Measurements from ENCODE around the gene FREY1. TPM values are rescaled to one million over a fixed set of nuclear protein-coding genes. Genes with fewer than 3 reads are reported as not detected.
"Not testable (repeated sequence)": the region's sequence is repeated elsewhere in the genome, so short reads cannot be mapped to it uniquely, and the experiment has no call there.

Gene FREY1
- total RNA-seq, 2 experiments from 2014 or later, result 0.32 to 0.76 TPM

GRCh38 chr11:45906096-45906682 lies 882 bp downstream of the FREY1 start:
- no peaks in the 10 kb centered on the region for H3K9me3 Mint-ChIP-seq
- intact Hi-C loops (cut with micrococcal nuclease), result no loop called here
- peak; percentile 18 for DNase-seq
- H3K4me3 Mint-ChIP-seq, result no peak overlapping the region
- peaks cover 6% of the 10 kb centered on the region for H3K4me1 Mint-ChIP-seq (ENCODE audit: low read depth)
- no peaks in the 10 kb centered on the region for H3K36me3 Mint-ChIP-seq (ENCODE audit: low read depth)
- CTCF ChIA-PET, result no interaction called here
- no peak overlapping the region for H3K27ac Mint-ChIP-seq
- H3K27me3 Mint-ChIP-seq (ENCODE audit: low read depth), result peaks cover 2% of the 10 kb centered on the region

GRCh38 chr11:45905576-45905975 lies 1.5 kb downstream of the FREY1 start:
- intact Hi-C loops (cut with micrococcal nuclease); CTCF ChIA-PET: not testable (repeated sequence)

GRCh38 chr11:45905095-45905494 lies 2.0 kb downstream of the FREY1 start:
- CTCF ChIA-PET, result no interaction called here
- Mint-ChIP-seq H3K4me1 (ENCODE audit: low read depth) (peaks cover 8% of the 10 kb centered on the region), H3K36me3 (ENCODE audit: low read depth) (no peaks in the 10 kb centered on the region), H3K27ac (no peak overlapping the region), H3K9me3 (no peaks in the 10 kb centered on the region), H3K27me3 (ENCODE audit: low read depth) (peaks cover 7% of the 10 kb centered on the region), H3K4me3 (no peak overlapping the region)
- intact Hi-C loops (cut with micrococcal nuclease), result no loop called here
- no peak for DNase-seq

More at GRCh38 chr11:45905576-45905975, 1.5 kb downstream of the FREY1 start:
- H3K36me3 Mint-ChIP-seq (ENCODE audit: low read depth); H3K4me3 Mint-ChIP-seq; H3K27ac Mint-ChIP-seq; H3K9me3 Mint-ChIP-seq; H3K27me3 Mint-ChIP-seq (ENCODE audit: low read depth); H3K4me1 Mint-ChIP-seq (ENCODE audit: low read depth); DNase-seq: not testable (repeated sequence)

- Mint-ChIP-seq H3K4me1 (ENCODE audit: low read depth) (peaks cover 8% of the 10 kb centered on the region), H3K9me3 (no peaks in the 10 kb centered on the region)
- intact Hi-C loops (cut with micrococcal nuclease), result no loop called here
These were observed 2.7 kb downstream of the FREY1 start for GRCh38 chr11:45904309-45904915.

GRCh38 chr11:45902452-45903380 lies 4.4 kb downstream of the FREY1 start:
- peaks cover 8% of the 10 kb centered on the region for H3K4me1 Mint-ChIP-seq (ENCODE audit: low read depth)
- intact Hi-C loops (cut with micrococcal nuclease), result no loop called here
- H3K27me3 Mint-ChIP-seq (ENCODE audit: low read depth), result peaks cover 19% of the 10 kb centered on the region
- H3K36me3 Mint-ChIP-seq (ENCODE audit: low read depth), result no peaks in the 10 kb centered on the region
- no peak overlapping the region for H3K27ac Mint-ChIP-seq
- CTCF ChIA-PET, result no interaction called here
- no peak for DNase-seq
- no peak overlapping the region for H3K4me3 Mint-ChIP-seq
- no peaks in the 10 kb centered on the region for H3K9me3 Mint-ChIP-seq

More at GRCh38 chr11:45904309-45904915, 2.7 kb downstream of the FREY1 start:
- H3K27me3 Mint-ChIP-seq (ENCODE audit: low read depth), result peaks cover 8% of the 10 kb centered on the region
- no peaks in the 10 kb centered on the region for H3K36me3 Mint-ChIP-seq (ENCODE audit: low read depth)
- DNase-seq, result no peak
- H3K4me3 Mint-ChIP-seq, result no peak overlapping the region
- no peak overlapping the region for H3K27ac Mint-ChIP-seq
- CTCF ChIA-PET, result no interaction called here

- Mint-ChIP-seq H3K4me3 (no peak overlapping the region), H3K27me3 (ENCODE audit: low read depth) (peaks cover 27% of the 10 kb centered on the region), H3K27ac (no peak overlapping the region)
These were observed 5.4 kb downstream of the FREY1 start for GRCh38 chr11:45901626-45902025.

GRCh38 chr11:45900916-45901617 lies 6.0 kb downstream of the FREY1 start:
- Mint-ChIP-seq H3K36me3 (ENCODE audit: low read depth) (no peaks in the 10 kb centered on the region), H3K9me3 (no peaks in the 10 kb centered on the region), H3K4me3 (no peak overlapping the region), H3K27me3 (ENCODE audit: low read depth) (peaks cover 27% of the 10 kb centered on the region), H3K27ac (no peak overlapping the region), H3K4me1 (ENCODE audit: low read depth) (peaks cover 5% of the 10 kb centered on the region)
- intact Hi-C loops (cut with micrococcal nuclease), result no loop called here
- CTCF ChIA-PET, result no interaction called here
- DNase-seq, result no peak

More at GRCh38 chr11:45901626-45902025, 5.4 kb downstream of the FREY1 start:
- H3K9me3 Mint-ChIP-seq, result no peaks in the 10 kb centered on the region
- peaks cover 8% of the 10 kb centered on the region for H3K4me1 Mint-ChIP-seq (ENCODE audit: low read depth)
- no peak for DNase-seq
- CTCF ChIA-PET, result no interaction called here
- no peaks in the 10 kb centered on the region for H3K36me3 Mint-ChIP-seq (ENCODE audit: low read depth)
- intact Hi-C loops (cut with micrococcal nuclease), result no loop called here

GRCh38 chr11:45900175-45900800 lies 6.8 kb downstream of the FREY1 start:
- H3K27ac Mint-ChIP-seq; intact Hi-C loops (cut with micrococcal nuclease); CTCF ChIA-PET: not testable (repeated sequence)

GRCh38 chr11:45899448-45900174 lies 7.5 kb downstream of the FREY1 start:
- peak overlapping the region; percentile 39 for H3K4me3 Mint-ChIP-seq
- H3K27me3 Mint-ChIP-seq (ENCODE audit: low read depth), result peaks cover 34% of the 10 kb centered on the region
- no peaks in the 10 kb centered on the region for H3K9me3 Mint-ChIP-seq
- no peaks in the 10 kb centered on the region for H3K36me3 Mint-ChIP-seq (ENCODE audit: low read depth)
- CTCF ChIA-PET, result no interaction called here
- peak; percentile 66 for DNase-seq
- H3K4me1 Mint-ChIP-seq (ENCODE audit: low read depth), result peaks cover 2% of the 10 kb centered on the region
- no peak overlapping the region for H3K27ac Mint-ChIP-seq
- intact Hi-C loops (cut with micrococcal nuclease), result loop anchor here (1.0 kb wide), 1 partner anchor 14 kb away; the partner anchor contains the start of gene MAPK8IP1

More at GRCh38 chr11:45900175-45900800, 6.8 kb downstream of the FREY1 start:
- Mint-ChIP-seq H3K4me3 (peak overlapping the region; percentile 2), H3K27me3 (ENCODE audit: low read depth) (peaks cover 29% of the 10 kb centered on the region)
- not testable (repeated sequence) for H3K9me3 Mint-ChIP-seq; DNase-seq; H3K36me3 Mint-ChIP-seq (ENCODE audit: low read depth); H3K4me1 Mint-ChIP-seq (ENCODE audit: low read depth)

- no peak overlapping the region for H3K27ac Mint-ChIP-seq
- no peak for DNase-seq
- no peaks in the 10 kb centered on the region for H3K9me3 Mint-ChIP-seq
- no peaks in the 10 kb centered on the region for H3K36me3 Mint-ChIP-seq (ENCODE audit: low read depth)
- peaks cover 2% of the 10 kb centered on the region for H3K4me1 Mint-ChIP-seq (ENCODE audit: low read depth)
- H3K4me3 Mint-ChIP-seq, result peak overlapping the region; percentile 39
- CTCF ChIA-PET, result interaction anchor here (1.0 kb wide), 1 partner anchor 127 kb away, joined by 3 read pairs; no protein-coding TSS in a partner anchor
- intact Hi-C loops (cut with micrococcal nuclease), result loop anchor here (1.0 kb wide), 1 partner anchor 14 kb away; the partner anchor contains the start of gene MAPK8IP1
- H3K27me3 Mint-ChIP-seq (ENCODE audit: low read depth), result peaks cover 34% of the 10 kb centered on the region
These were observed 8.0 kb downstream of the FREY1 start for GRCh38 chr11:45899086-45899447.

- CTCF ChIA-PET, result no interaction called here
- Mint-ChIP-seq H3K9me3 (no peaks in the 10 kb centered on the region), H3K27me3 (ENCODE audit: low read depth) (peaks cover 37% of the 10 kb centered on the region), H3K4me3 (no peak overlapping the region), H3K4me1 (ENCODE audit: low read depth) (peaks cover 2% of the 10 kb centered on the region), H3K36me3 (ENCODE audit: low read depth) (no peaks in the 10 kb centered on the region), H3K27ac (no peak overlapping the region)
- no peak for DNase-seq
- intact Hi-C loops (cut with micrococcal nuclease), result no loop called here
These were observed 9.5 kb downstream of the FREY1 start for GRCh38 chr11:45897556-45897955.
